A549 (cell line): ENCODE results near the gene STK33. TPM values are rescaled to one million over a fixed set of nuclear protein-coding genes. Genes with fewer than 3 reads are reported as not detected.

Experiments
- ATAC-seq, 2 experiments: fragments of 200-7000 bp in 1 of 2; fragments of >200 bp in 1 of 2; cut with Nextera tagmentation in 1 of 2; cut with Tn5 transposase in 1 of 2; 3 replicates each; pipeline versions ENCODE4 v1.8.0 to v1.9.1; 2018 to 2020; ENCODE audit warnings: mild to moderate bottlenecking in 1 of 2, moderate library complexity in 1 of 2
- CTCF ChIA-PET: fragments of 300-600 bp; sonication (Branson Sonifier 250); formaldehyde crosslinking; extraction: SDS; loops from one replicate; lab custom pipeline; 2021; ENCODE audit warnings: antibody characterized with exemption, inconsistent platforms; lab: Yijun Ruan, JAX
- POLR2A ChIA-PET: fragments of 350-600 bp; formaldehyde crosslinking; extraction: SDS; loops from one replicate; lab custom pipeline; 2021; ENCODE audit warnings: antibody characterized with exemption, inconsistent platforms; lab: Yijun Ruan, JAX
- DNase-seq, 2 experiments: peaks; one replicate each; pipeline versions ENCODE4 v3.0.0 to v3.0.0-alpha.2; 2011 to 2016; ENCODE audit warnings: low read depth in 1 of 2, low spot score in 1 of 2
- FAIRE-seq: peaks from 2 replicates; lab custom pipeline; 2011; peaks lifted over from hg19 to GRCh38; lab: Jason Lieb, UNC
- H3K27ac ChIP-seq, 2 experiments: fragments of >200 bp; sonication (Bioruptor Twin); formaldehyde crosslinking; 3 replicates each; pipeline ENCODE4 v1.5.1; 2016 to 2017
- H3K4me1 ChIP-seq: fragments of >200 bp; sonication (Bioruptor Twin); formaldehyde crosslinking; 3 replicates; pipeline ENCODE4 v1.6.1; 2016
- H3K4me2 ChIP-seq: fragments of >200 bp; sonication (Bioruptor Twin); formaldehyde crosslinking; 3 replicates; pipeline ENCODE4 v1.6.1; 2016
- H3K4me3 ChIP-seq: fragments of >200 bp; sonication (Bioruptor Twin); formaldehyde crosslinking; 3 replicates; pipeline ENCODE4 v1.5.1; 2016
- H3K9me3 ChIP-seq: fragments of >200 bp; sonication (Bioruptor Twin); formaldehyde crosslinking; 3 replicates; pipeline ENCODE4 v1.6.1; 2016
- ATOH8 ChIP-seq: fragments of 250-450 bp; sonication (Bioruptor Pico); IDR thresholded peaks from 2 replicates; pipeline ENCODE4 v1.5.0; 2020; ENCODE audit warnings: low read depth, mild to moderate bottlenecking, moderate library complexity
- CBX2 ChIP-seq: fragments of 200-600 bp; sonication (generic); IDR thresholded peaks from 2 replicates; pipeline ENCODE4 v1.6.1; 2016; ENCODE audit warnings: low read depth, mild to moderate bottlenecking, borderline replicate concordance
- CEBPB ChIP-seq, 2 experiments: fragments of >200 bp in 1 of 2; sonication (Bioruptor Twin) in 1 of 2; formaldehyde crosslinking in 1 of 2; IDR thresholded peaks; 2 replicates each; pipeline ENCODE4 v1.6.1; 2012 to 2016
- CTCF ChIP-seq: fragments of >200 bp; sonication (Bioruptor Twin); formaldehyde crosslinking; IDR thresholded peaks from 3 replicates; pipeline ENCODE4 v1.5.1; 2016
- E2F6 ChIP-seq: IDR thresholded peaks from 2 replicates; pipeline ENCODE4 v1.6.1; 2012; ENCODE audit warnings: low read depth, borderline replicate concordance
- ESRRA ChIP-seq: fragments of 150-350 bp; IDR thresholded peaks from 2 replicates; pipeline ENCODE4 v1.6.1; 2014; ENCODE audit warnings: mild to moderate bottlenecking, low read length, borderline replicate concordance
- FOSL2 ChIP-seq, 2 experiments: fragments of 450-650 bp in 1 of 2; fragments of >200 bp in 1 of 2; sonication (Bioruptor Twin) in 1 of 2; formaldehyde crosslinking; IDR thresholded peaks; 2 replicates each; pipeline versions ENCODE4 v1.5.0 to v1.6.1; 2016 to 2020; ENCODE audit warnings: mild to moderate bottlenecking in 1 of 2, moderate library complexity in 1 of 2
- FOXS1 ChIP-seq: fragments of 250-450 bp; sonication (Bioruptor Pico); IDR thresholded peaks from 2 replicates; pipeline ENCODE4 v1.5.0; 2020; ENCODE audit warnings: mild to moderate bottlenecking, moderate library complexity
- HOXB5 ChIP-seq: fragments of 250-450 bp; sonication (Bioruptor Pico); IDR thresholded peaks from 2 replicates; pipeline ENCODE4 v1.5.0; 2020; ENCODE audit warnings: mild to moderate bottlenecking, moderate library complexity
- KDM5A ChIP-seq: fragments of 200-600 bp; sonication (generic); IDR thresholded peaks from 2 replicates; pipeline ENCODE4 v1.6.1; 2016; ENCODE audit warnings: antibody characterized with exemption, mild to moderate bottlenecking
- MAFK ChIP-seq: fragments of 450-650 bp; IDR thresholded peaks from 2 replicates; pipeline ENCODE4 v1.6.1; 2014; ENCODE audit not compliant: partially characterized antibody
- MAX ChIP-seq: IDR thresholded peaks from 2 replicates; pipeline ENCODE4 v1.6.1; 2012
- PBX3 ChIP-seq: IDR thresholded peaks from 2 replicates; pipeline ENCODE4 v1.6.1; 2012
- PHF8 ChIP-seq: fragments of 200-600 bp; sonication (generic); IDR thresholded peaks from 2 replicates; pipeline ENCODE4 v1.6.1; 2016; ENCODE audit warnings: low read depth, mild to moderate bottlenecking, antibody characterized with exemption, moderate library complexity, borderline replicate concordance
- RARB ChIP-seq: fragments of 250-450 bp; sonication (Bioruptor Pico); IDR thresholded peaks from 2 replicates; pipeline ENCODE4 v1.8.0; 2021; ENCODE audit warnings: mild to moderate bottlenecking, moderate library complexity
- REST ChIP-seq: fragments of 200-600 bp; sonication (generic); IDR thresholded peaks from 2 replicates; pipeline ENCODE4 v1.6.1; 2016; ENCODE audit warnings: antibody characterized with exemption, mild to moderate bottlenecking, moderate library complexity
- TP53 ChIP-seq: fragments of 250-450 bp; sonication (Bioruptor Pico); IDR thresholded peaks from 2 replicates; pipeline ENCODE4 v1.5.0; 2021; ENCODE audit warnings: mild to moderate bottlenecking, moderate library complexity
- WGBS: methylation state at CpG from one replicate; pipeline ENCODE4 v1.1.6; 2017; ENCODE audit errors: missing lambda C conversion rate; 5-methylcytosine and 5-hydroxymethylcytosine counted together
- polyA plus RNA-seq, 4 experiments: library from polyadenylated mRNA; depleted of rRNA in 3 of 4; stranded (reverse); fragments of >200 nt; fragmentation: RNase III in 1 of 4; extraction: RNeasy Plus Mini Kit Qiagen cat#74134 plus additional on column Dnase treatment in 1 of 4; gene quantifications; 2 replicates in 3 of 4; 3 replicates in 1 of 4; pipeline ENCODE4 v1.2.3, GENCODE V29; 2011 to 2017

STK33 gene
- polyA plus RNA-seq, 2 of the 4 experiments (the other 2 are of a cell fraction), result 5.2 to 5.8 TPM

GRCh38 chr11:8642196-8642841 lies 48.3 kb upstream of the STK33 start:
- no peaks in the 10 kb centered on the region for H3K4me1 ChIP-seq
- H3K27ac ChIP-seq, result no peak overlapping the region
- no peak overlapping the region for H3K4me2 ChIP-seq
- TF ChIP-seq MAFK (no peak), CEBPB (IDR thresholded peaks at IDR 0.05) (no peak), MAX (no peak), E2F6 (no peak), FOXS1 (CRISPR knock-in tag) (no peak), HOXB5 (no peak), CTCF (no peak)
- ATAC-seq (no peak), DNase-seq (no peak), FAIRE-seq (no peak)
- ChIA-PET CTCF (interaction anchor here (0.5 to 1.0 kb wide), 3 partner anchors 10 to 317 kb away, joined by 3 to 4 read pairs (median 3); no protein-coding TSS in a partner anchor), POLR2A (no interaction called here)
- H3K9me3 ChIP-seq, result no peaks in the 10 kb centered on the region
- H3K4me3 ChIP-seq, result no peak overlapping the region
- 86% methylated on average over 5 of the region's 5 CpGs for WGBS

GRCh38 chr11:8641332-8641731 lies 47.3 kb upstream of the STK33 start:
- H3K27ac ChIP-seq, result no peak overlapping the region
- H3K4me3 ChIP-seq, result no peak overlapping the region
- ChIA-PET CTCF (no interaction called here), POLR2A (no interaction called here)
- TF ChIP-seq ATOH8 (CRISPR knock-in tag) (no peak), PBX3 (no peak), FOSL2 (IDR thresholded peaks at IDR 0.05) (no peak), FOSL2 (CRISPR knock-in tag; IDR thresholded peaks at IDR 0.05) (no peak), ESRRA (no peak), RARB (CRISPR knock-in tag) (no peak), TP53 (no peak), REST (no peak), CTCF (no peak), MAX (no peak), PHF8 (no peak), KDM5A (no peak), CBX2 (no peak)
- no peaks in the 10 kb centered on the region for H3K4me1 ChIP-seq
- FAIRE-seq, result no peak
- no peaks in the 10 kb centered on the region for H3K9me3 ChIP-seq
- no peak for DNase-seq
- no peak overlapping the region for H3K4me2 ChIP-seq
- 95% methylated on average over 2 of the region's 2 CpGs for WGBS
- ATAC-seq, result no peak
